Panc1 (cell line): ENCODE data around the gene MRAS.

Experiments
- CTCF ChIP-seq: fragments of 450-650 bp; IDR thresholded peaks from 2 replicates; pipeline ENCODE4 v1.5.1; 2017; ENCODE audit warnings: mild to moderate bottlenecking
- POLR2AphosphoS5 ChIP-seq: IDR thresholded peaks from 2 replicates; pipeline ENCODE4 v1.6.1; 2012; ENCODE audit warnings: mild to moderate bottlenecking, low read depth, low read length, moderate library complexity
- REST ChIP-seq, 2 experiments: IDR thresholded peaks; 2 replicates each; pipeline ENCODE4 v1.6.1; 2011 to 2012; ENCODE audit warnings: low read depth in 2 of 2, control low read depth in 1 of 2, low read length in 1 of 2, mild to moderate bottlenecking in 1 of 2, moderate library complexity in 1 of 2; ENCODE audit not compliant: insufficient read depth in 1 of 2

- TF ChIP-seq CTCF: no peak
- TF ChIP-seq REST (IDR thresholded peaks at IDR 0.05; ENCODE audit: insufficient read depth in 1 of 2, low read depth in 2 of 2, low read length in 1 of 2): no peak
- no peak for TF ChIP-seq POLR2AphosphoS5
Observed at GRCh38 chr3:138443521-138444503, 95.4 kb downstream of the MRAS start.
